MM.1S (cell line): Measurements from ENCODE around the gene GABRG3.

Experiments
- CTCF ChIP-seq: fragments of 300-600 bp; sonication (generic); IDR thresholded peaks from 2 replicates; pipeline ENCODE4 v1.5.1; 2016; ENCODE audit warnings: antibody characterized with exemption, low read length, mixed read lengths
- EZH2 ChIP-seq: fragments of 300-600 bp; sonication (generic); optimal IDR thresholded peaks from 2 replicates; pipeline ENCODE3; 2017; ENCODE audit warnings: low read depth, mild to moderate bottlenecking, antibody characterized with exemption, low read length, mixed read lengths

DNA sequence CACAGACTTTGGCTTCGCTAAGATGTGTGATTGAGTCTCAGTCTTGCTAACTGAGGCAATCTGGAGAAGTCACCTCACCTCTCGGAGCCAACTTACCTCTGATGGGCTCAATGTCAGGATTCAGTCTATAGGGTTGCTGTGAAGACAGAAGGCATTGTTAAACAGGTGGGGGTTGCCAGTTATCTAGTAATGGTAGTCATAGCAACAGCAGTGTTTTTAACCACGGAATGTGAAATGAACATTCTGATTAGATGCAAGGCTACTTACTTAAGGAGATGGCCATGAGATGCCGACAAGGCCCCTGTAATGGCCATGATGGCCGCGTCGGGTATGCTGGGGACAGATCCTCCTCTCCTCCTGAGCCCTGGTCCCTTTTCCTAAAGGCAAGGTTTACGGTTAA, 243.1 kb downstream of the GABRG3 start:
- TF ChIP-seq CTCF, result no peak
- TF ChIP-seq EZH2, result no peak
